ENCODE results near the gene DCBLD1. TPM values are rescaled to one million over a fixed set of nuclear protein-coding genes. Genes with fewer than 3 reads are reported as not detected.

DCBLD1 gene
- total RNA-seq, 6 experiments from 2014 or later = 7.6 to 22.8 (median 10.8) TPM

- Histone ChIP-seq H3K27me3 (no peaks in the 10 kb centered on the region), H3K36me3 (peaks cover 0 to 41% (median 15%) of the 10 kb centered on the region in 4 donors), H3K4me3 (no peak overlapping the region), H3K27ac (no peak overlapping the region), H3K4me1 (no peaks in the 10 kb centered on the region), H3K9me3 (no peaks in the 10 kb centered on the region)
- intact Hi-C loops (cut with DNase I) = no loop called here
- WGBS (ENCODE audit: insufficient coverage, low coverage, low lambda C conversion rate, missing lambda C conversion rate) = 95% methylated on average over 2 of the region's 2 CpGs
- no peak for DNase-seq
- TF ChIP-seq POLR2A (IDR thresholded peaks at IDR 0.05) (no peak), CTCF (IDR thresholded peaks at IDR 0.05) (no peak)
- no peak for ATAC-seq
Observed at GRCh38 chr6:117568247-117568646, 85.8 kb downstream of the DCBLD1 start.

- intact Hi-C loops (cut with DNase I) = no loop called here
- Histone ChIP-seq H3K4me3 (no peak overlapping the region), H3K36me3 (peaks cover 0 to 39% (median 15%) of the 10 kb centered on the region in 4 donors), H3K9me3 (no peaks in the 10 kb centered on the region), H3K4me1 (no peaks in the 10 kb centered on the region), H3K27me3 (no peaks in the 10 kb centered on the region), H3K27ac (no peak overlapping the region)
- no peak for ATAC-seq
- 0% methylated on average over 1 of the region's 1 CpG for WGBS (ENCODE audit: insufficient coverage, low coverage, low lambda C conversion rate, missing lambda C conversion rate)
- no peak for DNase-seq
- TF ChIP-seq POLR2A (IDR thresholded peaks at IDR 0.05) (no peak), CTCF (IDR thresholded peaks at IDR 0.05) (no peak)
Observed at GRCh38 chr6:117568831-117569410, 86.4 kb downstream of the DCBLD1 start.

- WGBS (ENCODE audit: insufficient coverage, low coverage, low lambda C conversion rate, missing lambda C conversion rate) = 93% methylated on average over 5 of the region's 5 CpGs
Observed at GRCh38 chr6:117573006-117573680, 90.7 kb downstream of the DCBLD1 start.

GRCh38 chr6:117574198-117574597 lies 91.7 kb downstream of the DCBLD1 start:
- intact Hi-C loops (cut with DNase I) = no loop called here
- H3K4me3 ChIP-seq = no peak overlapping the region
- no peak overlapping the region for H3K27ac ChIP-seq
- H3K4me1 ChIP-seq = no peaks in the 10 kb centered on the region
- no peak for TF ChIP-seq POLR2A (IDR thresholded peaks at IDR 0.05)
- TF ChIP-seq CTCF (IDR thresholded peaks at IDR 0.05) = no peak
- ATAC-seq (no peak), DNase-seq (no peak)
- peaks cover 0 to 12% (median 3%) of the 10 kb centered on the region in 4 donors for H3K36me3 ChIP-seq
- 84% methylated on average over 4 of the region's 4 CpGs for WGBS (ENCODE audit: insufficient coverage, low coverage, low lambda C conversion rate, missing lambda C conversion rate)
- H3K27me3 ChIP-seq = no peaks in the 10 kb centered on the region
- H3K9me3 ChIP-seq = no peaks in the 10 kb centered on the region

More at GRCh38 chr6:117573006-117573680, 90.7 kb downstream of the DCBLD1 start:
- Histone ChIP-seq H3K4me3 (no peak overlapping the region), H3K27me3 (no peaks in the 10 kb centered on the region), H3K27ac (no peak overlapping the region), H3K9me3 (no peaks in the 10 kb centered on the region), H3K36me3 (peaks cover 0 to 18% (median 8%) of the 10 kb centered on the region in 4 donors), H3K4me1 (no peaks in the 10 kb centered on the region)
- intact Hi-C loops (cut with DNase I) = no loop called here
- no peak for TF ChIP-seq POLR2A (IDR thresholded peaks at IDR 0.05)
- no peak for TF ChIP-seq CTCF (IDR thresholded peaks at IDR 0.05)
- DNase-seq (no peak), ATAC-seq (no peak)
